ENCODE results near the gene CDRT15.

DNA sequence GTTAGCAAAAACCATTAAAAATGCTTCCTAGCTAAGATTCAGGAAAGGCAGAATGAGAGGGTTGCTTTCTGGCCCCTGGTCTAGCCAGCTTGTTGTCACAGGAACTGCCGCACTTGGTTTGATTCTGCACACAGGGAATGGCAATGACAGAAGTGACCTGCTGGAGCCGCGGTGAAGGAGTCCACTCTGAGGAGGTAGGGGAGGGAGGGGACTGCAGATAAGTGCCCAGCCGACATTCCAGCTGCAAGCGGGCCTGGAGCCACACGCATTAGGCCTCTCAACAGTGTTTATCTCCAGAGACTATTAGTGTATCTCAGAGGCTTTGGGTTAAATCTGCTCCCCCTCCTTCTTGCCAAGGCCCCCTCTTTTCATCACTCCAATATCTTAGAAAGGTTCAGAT lies 38.6 kb downstream of the CDRT15 start:
- TF ChIP-seq, protein P1, sequence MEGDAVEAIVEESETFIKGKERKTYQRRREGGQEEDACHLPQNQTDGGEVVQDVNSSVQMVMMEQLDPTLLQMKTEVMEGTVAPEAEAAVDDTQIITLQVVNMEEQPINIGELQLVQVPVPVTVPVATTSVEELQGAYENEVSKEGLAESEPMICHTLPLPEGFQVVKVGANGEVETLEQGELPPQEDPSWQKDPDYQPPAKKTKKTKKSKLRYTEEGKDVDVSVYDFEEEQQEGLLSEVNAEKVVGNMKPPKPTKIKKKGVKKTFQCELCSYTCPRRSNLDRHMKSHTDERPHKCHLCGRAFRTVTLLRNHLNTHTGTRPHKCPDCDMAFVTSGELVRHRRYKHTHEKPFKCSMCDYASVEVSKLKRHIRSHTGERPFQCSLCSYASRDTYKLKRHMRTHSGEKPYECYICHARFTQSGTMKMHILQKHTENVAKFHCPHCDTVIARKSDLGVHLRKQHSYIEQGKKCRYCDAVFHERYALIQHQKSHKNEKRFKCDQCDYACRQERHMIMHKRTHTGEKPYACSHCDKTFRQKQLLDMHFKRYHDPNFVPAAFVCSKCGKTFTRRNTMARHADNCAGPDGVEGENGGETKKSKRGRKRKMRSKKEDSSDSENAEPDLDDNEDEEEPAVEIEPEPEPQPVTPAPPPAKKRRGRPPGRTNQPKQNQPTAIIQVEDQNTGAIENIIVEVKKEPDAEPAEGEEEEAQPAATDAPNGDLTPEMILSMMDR (IDR thresholded peaks at IDR 0.05): no peak
- no peak for TF ChIP-seq POLR2A (IDR thresholded peaks at IDR 0.05)

Measured in breast epithelium (tissue), 3 donors.